Measurements from ENCODE around the gene NKD1.

DNA sequence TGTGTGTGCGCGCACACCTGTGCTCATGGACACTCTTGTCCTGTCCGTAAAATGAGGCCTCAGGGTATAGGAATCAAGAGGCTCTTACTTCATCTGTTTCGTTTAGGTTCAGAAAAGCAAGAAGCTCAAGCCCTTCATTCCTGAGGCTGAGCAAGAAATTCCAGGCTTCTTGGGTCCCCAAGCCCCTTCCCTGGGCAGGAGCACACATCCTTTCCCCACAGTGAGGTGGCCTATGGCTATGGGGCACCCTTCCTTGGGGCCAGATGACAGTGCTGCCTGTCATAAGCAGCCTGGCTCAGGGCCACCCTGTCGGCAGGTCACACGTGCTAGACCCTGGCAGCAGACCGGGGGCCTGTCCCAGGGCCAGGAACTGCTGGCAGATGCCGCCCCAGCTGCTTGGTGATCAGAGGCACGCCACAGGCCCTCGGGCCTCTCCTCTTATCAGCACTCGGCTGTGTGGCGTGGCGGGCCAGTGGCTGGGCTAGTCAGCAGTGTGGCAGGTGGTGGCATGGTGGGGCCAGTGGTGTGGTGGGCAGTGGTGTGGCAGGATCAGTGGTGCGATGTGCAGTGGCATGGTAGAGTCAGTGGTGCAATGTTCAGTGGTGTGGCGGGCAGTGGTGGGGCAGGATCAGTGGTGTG, 50.2 kb downstream of the NKD1 start:
- no peak for TF ChIP-seq POLR2A (IDR thresholded peaks at IDR 0.05)
- TF ChIP-seq, protein P1, sequence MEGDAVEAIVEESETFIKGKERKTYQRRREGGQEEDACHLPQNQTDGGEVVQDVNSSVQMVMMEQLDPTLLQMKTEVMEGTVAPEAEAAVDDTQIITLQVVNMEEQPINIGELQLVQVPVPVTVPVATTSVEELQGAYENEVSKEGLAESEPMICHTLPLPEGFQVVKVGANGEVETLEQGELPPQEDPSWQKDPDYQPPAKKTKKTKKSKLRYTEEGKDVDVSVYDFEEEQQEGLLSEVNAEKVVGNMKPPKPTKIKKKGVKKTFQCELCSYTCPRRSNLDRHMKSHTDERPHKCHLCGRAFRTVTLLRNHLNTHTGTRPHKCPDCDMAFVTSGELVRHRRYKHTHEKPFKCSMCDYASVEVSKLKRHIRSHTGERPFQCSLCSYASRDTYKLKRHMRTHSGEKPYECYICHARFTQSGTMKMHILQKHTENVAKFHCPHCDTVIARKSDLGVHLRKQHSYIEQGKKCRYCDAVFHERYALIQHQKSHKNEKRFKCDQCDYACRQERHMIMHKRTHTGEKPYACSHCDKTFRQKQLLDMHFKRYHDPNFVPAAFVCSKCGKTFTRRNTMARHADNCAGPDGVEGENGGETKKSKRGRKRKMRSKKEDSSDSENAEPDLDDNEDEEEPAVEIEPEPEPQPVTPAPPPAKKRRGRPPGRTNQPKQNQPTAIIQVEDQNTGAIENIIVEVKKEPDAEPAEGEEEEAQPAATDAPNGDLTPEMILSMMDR (IDR thresholded peaks at IDR 0.05) = no peak

Measured in adrenal gland (tissue), 5 donors.